DMS114 treated with DMSO at 0.1 percent for 48 hours (cell line): ENCODE data around the gene FBXL16.

ENCODE experiments used
- DNase-seq: peaks from one replicate; lab custom pipeline; 2025; ENCODE audit not compliant: unreplicated experiment; lab: John Stamatoyannopoulos, UW

Gene FBXL16

GRCh38 chr16:734981-735881 lies 29.6 kb upstream of the FBXL16 start:
- DNase-seq = no peak

DNA sequence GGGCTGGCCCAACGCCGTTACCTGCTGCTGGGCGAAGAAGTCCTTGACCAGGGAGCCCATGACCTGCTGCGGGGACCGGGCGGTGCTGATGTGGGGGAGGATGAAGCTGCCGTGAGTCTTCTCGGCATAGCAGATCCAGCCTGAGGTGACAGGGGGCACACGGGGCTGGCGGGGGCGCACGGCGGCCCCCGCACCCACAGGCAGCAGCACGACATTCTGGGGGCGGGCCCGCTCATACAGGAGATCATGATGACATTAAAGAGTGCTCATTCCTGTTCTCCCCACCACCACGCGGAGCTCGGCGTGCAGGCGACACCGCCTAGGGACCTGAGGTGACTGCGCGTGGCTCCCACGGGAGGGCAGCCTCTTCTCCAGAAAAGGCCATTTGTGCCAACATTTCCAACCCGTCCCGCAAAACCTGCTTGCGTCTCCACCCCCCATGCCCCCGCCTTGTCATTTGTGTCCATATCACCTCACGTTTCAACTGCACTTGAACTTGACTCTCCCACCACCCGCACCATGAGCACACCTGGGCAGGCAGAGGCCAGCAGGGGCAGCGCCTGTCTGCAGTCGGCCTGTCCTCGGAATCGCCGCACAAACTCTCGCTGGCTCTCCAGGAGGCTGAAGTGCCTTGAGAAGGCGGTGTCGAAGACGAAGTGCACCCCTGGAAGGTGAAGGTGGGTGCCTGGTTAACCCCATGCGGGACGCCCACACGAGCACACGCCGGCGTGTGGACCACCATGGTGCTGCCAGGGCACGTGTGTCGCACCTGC lies 28.8 kb upstream of the FBXL16 start:
- DNase-seq = no peak

- DNase-seq = no peak
Measured at GRCh38 chr16:733382-734207, 28.0 kb upstream of the FBXL16 start.

- DNase-seq = no peak
Measured at GRCh38 chr16:732936-733335, 27.3 kb upstream of the FBXL16 start.

DNA sequence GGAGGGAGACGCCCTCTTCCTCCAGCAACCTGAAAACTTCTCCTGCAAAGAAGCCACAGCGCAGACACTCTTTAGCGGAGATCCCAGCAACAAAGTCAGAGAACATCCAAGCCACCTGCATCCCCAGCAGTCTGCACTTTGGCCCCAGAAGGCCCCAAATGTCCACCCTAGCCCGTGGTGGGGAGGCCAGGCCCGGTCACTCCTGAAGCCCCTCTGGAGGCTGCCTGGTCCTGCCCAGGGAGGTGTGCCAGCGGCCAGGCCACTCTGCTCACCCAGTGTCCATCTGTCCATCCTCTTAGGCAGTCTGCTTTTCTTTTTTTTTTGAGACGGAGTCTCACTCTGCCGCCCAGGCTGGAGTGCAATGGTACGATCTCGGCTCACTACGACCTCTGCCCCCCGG lies 26.7 kb upstream of the FBXL16 start:
- no peak for DNase-seq

DNA sequence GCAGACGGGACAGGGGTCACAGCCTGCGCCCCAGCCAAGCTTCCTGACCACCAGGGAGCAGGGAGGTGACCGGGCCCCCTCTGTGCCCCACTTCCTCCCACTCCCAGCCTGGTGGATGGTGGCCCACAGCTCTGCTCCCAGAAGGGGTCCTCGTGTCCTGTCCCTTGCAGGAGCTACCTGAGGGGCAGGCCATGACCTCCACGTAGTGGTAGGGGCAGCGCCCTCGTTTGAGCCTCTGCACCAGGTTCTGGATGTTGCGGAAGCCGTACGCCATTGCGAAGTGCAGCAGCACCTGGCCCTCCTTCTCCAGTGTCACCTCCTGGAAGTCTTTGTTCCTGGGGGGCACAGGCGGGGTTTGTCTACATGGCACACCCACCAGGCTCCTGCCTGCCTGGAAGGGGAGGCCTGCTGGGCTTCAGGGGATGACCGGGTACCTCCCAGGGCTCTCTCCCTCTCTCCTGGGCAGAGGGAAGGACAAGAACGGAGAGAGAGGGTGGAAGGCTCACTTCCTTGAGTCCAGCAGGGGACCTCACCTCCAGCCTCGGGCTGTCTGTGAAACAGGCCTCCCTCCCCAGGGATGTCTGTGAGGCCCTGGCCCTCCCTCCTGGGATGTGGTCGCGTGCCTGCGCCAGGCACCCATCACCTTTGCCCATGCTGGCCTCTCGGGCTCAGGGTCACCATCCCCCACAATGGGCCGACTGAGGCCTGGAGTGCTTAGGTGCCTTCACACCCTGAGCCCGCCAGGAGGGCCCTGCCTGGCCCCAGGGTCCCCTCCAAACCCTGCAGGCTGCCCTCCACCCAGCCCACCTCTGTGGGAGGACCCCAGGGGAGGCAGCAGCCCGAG lies 25.3 kb upstream of the FBXL16 start:
- DNase-seq = no peak

GRCh38 chr16:729768-730665 lies 24.4 kb upstream of the FBXL16 start:
- no peak for DNase-seq

DNA sequence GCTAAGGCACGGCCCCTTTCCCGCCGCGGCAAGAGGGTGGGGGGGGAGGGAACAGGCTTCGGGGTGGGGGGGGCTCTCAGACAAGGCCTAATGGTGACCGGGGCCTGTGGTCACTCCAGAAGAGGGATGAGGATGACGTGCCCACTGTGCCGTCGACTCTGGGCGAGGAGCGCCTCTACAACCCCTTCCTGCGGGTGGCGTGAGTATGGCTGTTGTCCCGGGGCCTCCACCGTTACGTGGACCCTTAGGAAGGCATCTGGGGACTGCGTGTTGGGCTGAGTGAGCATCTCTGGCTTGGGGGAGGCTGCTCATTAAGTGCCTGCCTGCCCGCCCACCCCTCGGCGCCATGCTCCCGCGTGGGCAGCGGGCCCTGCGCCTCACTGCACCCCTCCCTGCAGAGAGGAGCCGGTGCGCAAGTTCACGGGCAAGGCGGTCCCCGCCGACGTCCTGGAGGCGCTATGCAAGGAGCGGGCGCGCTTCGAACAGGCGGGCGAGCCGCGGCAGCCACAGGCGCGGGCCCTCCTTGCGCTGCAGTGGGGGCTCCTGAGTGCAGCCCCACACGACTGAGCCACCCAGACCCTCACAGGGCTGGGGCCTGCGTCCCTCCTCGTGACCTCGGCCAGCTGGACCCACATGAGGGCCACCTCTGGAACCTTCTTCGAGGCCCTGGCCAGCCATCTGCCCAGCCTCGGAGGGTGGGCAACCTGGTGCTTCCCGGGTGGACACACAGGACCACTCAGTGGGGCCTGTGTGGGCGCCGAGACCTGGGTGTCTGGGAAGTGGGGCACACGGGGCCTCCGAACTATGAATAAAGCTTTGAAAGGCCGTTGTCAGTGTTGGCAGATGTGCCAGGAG lies 23.5 kb upstream of the FBXL16 start:
- no peak for DNase-seq

- DNase-seq = no peak
Measured at GRCh38 chr16:728131-728889, 22.7 kb upstream of the FBXL16 start.

DNA sequence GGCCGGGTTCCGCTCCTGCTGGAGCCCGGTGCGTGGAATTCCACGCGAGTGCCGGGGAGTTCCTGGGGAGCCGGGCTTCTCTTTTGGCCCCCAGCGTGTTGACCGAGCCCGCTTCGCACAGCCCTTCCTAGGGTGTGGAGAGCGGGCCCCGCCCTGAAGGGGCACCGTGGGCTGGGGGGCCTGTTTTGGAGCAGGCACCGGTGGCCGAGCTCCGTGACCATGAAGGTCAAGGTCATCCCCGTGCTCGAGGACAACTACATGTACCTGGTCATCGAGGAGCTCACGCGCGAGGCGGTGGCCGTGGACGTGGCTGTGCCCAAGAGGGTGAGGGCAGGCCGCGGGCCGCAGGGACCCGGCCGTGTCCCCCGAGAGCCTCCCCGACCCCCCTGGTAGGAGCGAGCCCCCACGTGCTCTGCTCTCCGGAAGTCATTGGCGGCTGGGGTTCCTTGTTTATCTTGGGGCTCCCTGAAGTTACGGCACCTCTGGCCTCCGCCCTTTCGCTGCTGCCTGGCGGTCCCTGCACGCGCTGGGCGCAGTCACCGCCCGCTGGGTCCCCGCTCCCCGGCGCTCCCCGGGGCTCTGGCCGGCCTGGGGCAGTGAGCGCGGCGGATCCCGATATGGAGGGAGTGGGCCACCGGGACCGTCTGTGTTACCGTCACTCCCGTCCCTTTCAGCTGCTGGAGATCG lies 21.8 kb upstream of the FBXL16 start:
- DNase-seq = no peak

DNA sequence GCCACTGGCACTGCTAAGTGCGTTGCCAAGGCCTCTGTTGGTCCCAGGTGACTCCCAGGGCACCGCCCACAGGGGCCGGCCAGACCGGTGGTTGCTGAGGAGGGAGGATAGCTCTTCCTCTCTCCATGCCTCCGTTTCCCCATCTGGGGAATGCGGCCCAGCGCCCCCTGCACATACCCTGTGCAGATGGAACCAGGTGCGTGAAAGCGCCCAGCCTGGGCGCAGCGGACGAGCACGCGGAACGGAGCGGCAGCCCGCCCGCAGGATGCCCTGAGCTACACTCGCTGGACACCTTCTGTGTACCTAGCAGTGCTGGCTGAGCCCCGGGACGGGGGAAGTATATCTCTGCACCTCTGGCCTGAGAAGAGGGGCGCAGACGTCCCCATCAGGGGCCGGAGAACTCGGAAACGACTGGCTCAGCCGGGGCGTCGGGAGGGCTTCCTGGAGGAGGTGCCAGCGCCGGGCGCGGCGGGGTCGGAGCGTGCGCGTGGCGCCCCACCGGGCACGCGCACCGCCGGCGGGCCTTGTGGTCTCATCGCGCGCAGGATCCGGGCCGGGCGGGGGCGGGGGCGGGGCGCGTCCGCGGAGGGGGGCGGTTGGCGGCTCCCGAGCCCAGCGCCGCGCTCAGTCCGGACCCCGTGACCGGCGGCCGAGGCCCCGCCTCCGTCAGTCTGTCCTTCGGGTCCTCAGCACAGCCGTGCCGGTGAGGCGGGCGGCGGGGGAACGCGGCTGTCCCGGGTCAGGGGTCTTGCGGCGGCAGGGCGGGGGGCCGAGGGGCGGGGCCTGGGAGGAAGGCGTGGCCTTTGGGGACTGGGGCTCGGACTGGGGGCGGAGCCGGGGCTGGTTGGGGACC lies 21.1 kb upstream of the FBXL16 start, which contains the start of the genes CCDC78 and HAGHL:
CCDC78 (minus strand) TSS at position 6 of the 853 bp plus-strand sequence. CDS start 76 bp downstream, outside the sequence.
HAGHL (plus strand) TSS at position 669 of the 853 bp plus-strand sequence. CDS start 404 bp downstream, outside the sequence.
- no peak for DNase-seq

GRCh38 chr16:726188-726437 lies 20.5 kb upstream of the FBXL16 start:
- no peak for DNase-seq

GRCh38 chr16:725463-726187 lies 20.0 kb upstream of the FBXL16 start:
- DNase-seq = no peak

DNA sequence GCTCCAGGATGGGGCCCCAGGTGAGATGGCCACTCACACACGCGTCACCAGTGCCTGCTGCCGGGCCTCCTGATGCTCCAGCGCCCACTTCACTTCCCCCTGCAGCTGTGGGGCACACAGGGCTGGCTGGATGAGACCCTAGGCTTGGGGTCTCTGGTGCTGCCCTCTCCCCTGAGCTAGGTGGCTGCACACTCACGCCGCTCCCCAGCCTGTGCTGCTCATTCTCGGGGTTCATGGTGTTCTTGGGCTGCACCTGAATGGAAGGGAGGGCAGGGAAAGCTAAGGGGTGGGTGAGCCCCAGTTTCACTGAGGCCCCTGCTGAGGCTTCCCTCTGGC lies 19.4 kb upstream of the FBXL16 start:
- no peak for DNase-seq

GRCh38 chr16:724188-725040 lies 18.8 kb upstream of the FBXL16 start:
- no peak for DNase-seq
